Measurements from ENCODE around the gene UNC119. TPM values are rescaled to one million over a fixed set of nuclear protein-coding genes. Genes with fewer than 3 reads are reported as not detected.

The UNC119 gene
- polyA plus RNA-seq, 3 donors, result 77.5 to 189 (median 80.2) TPM

DNA sequence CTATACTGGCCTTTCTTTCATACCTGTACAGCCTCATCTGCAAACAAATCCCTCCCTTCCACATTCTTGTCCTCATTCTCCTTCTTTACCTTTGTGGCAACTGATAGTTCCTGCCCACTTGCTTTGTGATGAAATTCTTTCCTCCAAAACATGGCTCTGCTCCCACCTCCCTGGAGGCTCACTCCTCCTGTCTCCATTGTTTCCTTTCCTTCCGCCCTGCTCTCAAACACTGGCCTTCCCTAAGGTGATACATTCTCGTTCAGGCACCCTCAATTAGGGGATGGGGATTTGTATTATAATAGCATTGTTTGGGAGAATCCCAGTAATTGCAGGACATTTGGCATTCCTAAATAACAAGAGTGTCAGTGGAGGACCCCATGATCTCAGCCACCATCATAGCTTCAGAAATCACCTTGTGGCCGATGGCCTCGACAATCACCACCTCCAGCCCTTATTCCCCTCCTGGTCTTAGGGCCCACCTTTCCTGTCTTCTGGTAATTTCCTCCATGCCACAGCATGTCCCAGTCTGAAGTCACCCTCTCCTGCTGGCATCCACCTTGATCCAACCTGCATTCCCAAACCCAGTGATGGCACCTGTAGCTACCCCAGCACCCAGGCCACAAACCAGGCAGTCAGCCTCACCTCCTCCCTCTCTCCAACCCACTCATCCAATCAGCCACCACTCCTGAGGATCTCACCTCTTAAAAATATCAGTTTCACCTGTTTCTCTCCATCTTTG is 7.9 kb downstream of the UNC119 start:
- Histone ChIP-seq H3K4me1 (ENCODE audit: control insufficient read depth in 1 of 2, insufficient read depth in 2 of 2, low read length in 2 of 2) (peaks cover 29 to 30% of the 10 kb centered on the region in 2 donors), H3K36me3 (replicated peaks in 1 of 2; ENCODE audit: control insufficient read depth in 1 of 2, insufficient read depth in 2 of 2, low read length in 2 of 2) (peaks cover 8 to 16% of the 10 kb centered on the region in 2 donors), H3K27ac (ENCODE audit: low read depth in 1 of 2, low read length in 2 of 2) (no peak overlapping the region), H3K27me3 (ENCODE audit: control insufficient read depth in 2 of 2, insufficient read depth in 2 of 2, low read length in 2 of 2) (no peaks in the 10 kb centered on the region), H3K4me3 (replicated peaks in 1 of 3; ENCODE audit: low read depth in 2 of 3, low read length in 3 of 3) (no peak overlapping the region), H3K9me3 (replicated peaks in 1 of 2; ENCODE audit: control insufficient read depth in 1 of 2, insufficient read depth in 1 of 2, low read length in 2 of 2) (no peaks in the 10 kb centered on the region), H3K9ac (ENCODE audit: insufficient read depth, low read length, poor library complexity, severe bottlenecking) (no peak overlapping the region), H2AFZ (ENCODE audit: insufficient read depth, low read depth, low read length, poor library complexity, severe bottlenecking) (no peak overlapping the region), H4K20me1 (ENCODE audit: insufficient read depth, low read length) (peaks cover 14% of the 10 kb centered on the region), H3K79me2 (ENCODE audit: insufficient read depth, low read length) (peaks cover 9% of the 10 kb centered on the region), H3K4me2 (replicated peaks; ENCODE audit: extremely low read depth, low read length, poor library complexity, severe bottlenecking) (no peak overlapping the region)
- H3K36me3 Mint-ChIP-seq, result peaks cover 15 to 23% of the 10 kb centered on the region in 2 donors
- H3K4me3 Mint-ChIP-seq, result no peak overlapping the region
- intact Hi-C loops (cut with micrococcal nuclease), result loop anchor here in 1 of 2 donors (2.0 kb wide), 1 partner anchor 50 kb away; no protein-coding TSS in a partner anchor
- TF ChIP-seq CTCF (IDR thresholded peaks at IDR 0.05), result no peak
- WGBS (ENCODE audit: insufficient coverage), result 100% methylated on average over 2 of the region's 4 CpGs
- no peaks in the 10 kb centered on the region for H3K9me3 Mint-ChIP-seq
- DNase-seq, result no peak
- H3K27ac Mint-ChIP-seq, result peak overlapping the region in 1 of 7 donors; percentile 9
- H3K4me1 Mint-ChIP-seq, result peaks cover 26% of the 10 kb centered on the region
- H3K27me3 Mint-ChIP-seq (ENCODE audit: low read depth in 3 of 3), result peaks cover 0 to 8% (median 2%) of the 10 kb centered on the region in 3 donors

DNA sequence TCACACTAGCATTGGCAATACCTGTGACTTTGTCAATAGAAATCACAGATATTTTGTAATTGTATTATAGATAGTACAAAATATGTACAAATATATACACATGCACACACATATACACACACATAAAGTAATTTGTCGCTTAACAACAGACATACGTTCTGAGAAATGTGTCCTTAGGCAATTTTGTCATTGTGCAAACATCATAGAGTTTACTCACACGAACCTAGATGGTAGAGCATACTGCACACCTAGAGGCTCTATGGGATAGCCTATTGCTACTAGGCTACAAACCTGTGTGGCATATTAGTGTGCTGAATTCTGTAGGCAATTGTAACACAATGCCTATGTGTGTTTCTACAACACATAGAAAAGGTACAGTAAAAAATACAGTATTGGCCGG is 11.0 kb downstream of the UNC119 start:
- WGBS (ENCODE audit: insufficient coverage), result 100% methylated on average over 2 of the region's 4 CpGs
- Mint-ChIP-seq H3K27me3 (ENCODE audit: low read depth in 3 of 3) (peaks cover 0 to 8% (median 0%) of the 10 kb centered on the region in 3 donors), H3K4me3 (no peak overlapping the region), H3K36me3 (peaks cover 11 to 13% of the 10 kb centered on the region in 2 donors), H3K4me1 (no peaks in the 10 kb centered on the region), H3K9me3 (no peaks in the 10 kb centered on the region), H3K27ac (no peak overlapping the region)
- H3K9me3 ChIP-seq (replicated peaks in 1 of 2; ENCODE audit: control insufficient read depth in 1 of 2, insufficient read depth in 1 of 2, low read length in 2 of 2), result no peaks in the 10 kb centered on the region
- no peaks in the 10 kb centered on the region for H3K27me3 ChIP-seq (ENCODE audit: control insufficient read depth in 2 of 2, insufficient read depth in 2 of 2, low read length in 2 of 2)
- no peak overlapping the region for H3K4me3 ChIP-seq (replicated peaks in 1 of 3; ENCODE audit: low read depth in 2 of 3, low read length in 3 of 3)
- no peak overlapping the region for H3K9ac ChIP-seq (ENCODE audit: insufficient read depth, low read length, poor library complexity, severe bottlenecking)
- no peak for TF ChIP-seq CTCF (IDR thresholded peaks at IDR 0.05)
- intact Hi-C loops (cut with micrococcal nuclease), result loop anchor here in 1 of 2 donors (2.0 kb wide), 1 partner anchor 47 kb away; no protein-coding TSS in a partner anchor
- H3K79me2 ChIP-seq (ENCODE audit: insufficient read depth, low read length), result no peaks in the 10 kb centered on the region
- DNase-seq, result no peak
- no peak overlapping the region for H3K4me2 ChIP-seq (replicated peaks; ENCODE audit: extremely low read depth, low read length, poor library complexity, severe bottlenecking)
- H3K36me3 ChIP-seq (replicated peaks in 1 of 2; ENCODE audit: control insufficient read depth in 1 of 2, insufficient read depth in 2 of 2, low read length in 2 of 2), result peaks cover 2 to 8% of the 10 kb centered on the region in 2 donors
- H2AFZ ChIP-seq (ENCODE audit: insufficient read depth, low read depth, low read length, poor library complexity, severe bottlenecking), result no peak overlapping the region
- H4K20me1 ChIP-seq (ENCODE audit: insufficient read depth, low read length), result no peaks in the 10 kb centered on the region
- no peak overlapping the region for H3K27ac ChIP-seq (ENCODE audit: low read depth in 1 of 2, low read length in 2 of 2)
- no peaks in the 10 kb centered on the region for H3K4me1 ChIP-seq (ENCODE audit: control insufficient read depth in 1 of 2, insufficient read depth in 2 of 2, low read length in 2 of 2)

Data from CD14-positive monocyte (primary cell).